Endothelial cell of umbilical vein (primary cell): ENCODE measurements around the gene SCAI. TPM values are rescaled to one million over a fixed set of nuclear protein-coding genes. Genes with fewer than 3 reads are reported as not detected.

Experiments
- BruUV-seq: library from RNA; stranded (reverse); fragments of 400-500 nt; replicated peaks from 2 replicates; lab custom pipeline; 2021; lab: Mats Ljungman, UMichigan
- CTCF ChIA-PET: fragments of 300-600, 350-600 bp; sonication (Branson Sonifier 250); formaldehyde crosslinking; loops from one replicate; lab custom pipeline; 2021; ENCODE audit warnings: antibody characterized with exemption, inconsistent platforms; lab: Charles Lee
- POLR2A ChIA-PET: fragments of 300-600, 350-600 bp; sonication (Branson Sonifier 250); formaldehyde crosslinking; loops from one replicate; lab custom pipeline; 2021; ENCODE audit warnings: antibody characterized with exemption, inconsistent platforms; lab: Charles Lee
- DNase-seq: peaks from one replicate; pipeline ENCODE4 v3.0.0-alpha.2; 2011; ENCODE audit warnings: low read depth, low spot score
- FAIRE-seq: peaks from 2 replicates; lab custom pipeline; 2011; peaks lifted over from hg19 to GRCh38; lab: Jason Lieb, UNC
- H2AFZ ChIP-seq: 2 replicates; pipeline ENCODE4 v1.6.0; 2012; ENCODE audit warnings: low read depth, low read length, control low read depth, inconsistent platforms
- H3K27ac ChIP-seq: 2 replicates; pipeline ENCODE4 v1.5.1; 2011; ENCODE audit warnings: low read depth, mild to moderate bottlenecking, control low read depth, low read length, moderate library complexity; ENCODE audit not compliant: insufficient read depth
- H3K27me3 ChIP-seq, 2 experiments: 2 replicates each; pipeline versions ENCODE4 v1.6.0 to v1.6.1; 2011; ENCODE audit warnings: low read length in 2 of 2, mixed read lengths in 1 of 2; ENCODE audit not compliant: control insufficient read depth in 2 of 2, insufficient read depth in 2 of 2
- H3K36me3 ChIP-seq, 2 experiments: 2 replicates in 1 of 2; 3 replicates in 1 of 2; pipeline ENCODE4 v1.5.1; 2011; ENCODE audit warnings: low read length in 2 of 2, mild to moderate bottlenecking in 1 of 2, moderate library complexity in 1 of 2; ENCODE audit not compliant: control insufficient read depth in 2 of 2, insufficient read depth in 2 of 2; ENCODE audit errors: extremely low read depth in 1 of 2
- H3K4me1 ChIP-seq: 3 replicates; pipeline ENCODE4 v1.5.1; 2011; ENCODE audit warnings: mild to moderate bottlenecking, low read length; ENCODE audit not compliant: control insufficient read depth, insufficient read depth; ENCODE audit errors: extremely low read depth
- H3K4me2 ChIP-seq: 2 replicates; pipeline ENCODE4 v1.6.1; 2011; ENCODE audit warnings: low read length, control low read depth, mixed read lengths; ENCODE audit not compliant: insufficient read depth
- H3K4me3 ChIP-seq, 3 experiments: fragments of 200-600 bp in 1 of 3; sonication (generic), shearing (Covaris generic) in 1 of 3; replicated peaks in 1 of 3; 2 replicates each; pipeline ENCODE4 v1.5.1; 2011 to 2016; ENCODE audit warnings: control low read depth in 3 of 3, low read length in 3 of 3, mild to moderate bottlenecking in 2 of 3, inconsistent platforms in 1 of 3, low read depth in 1 of 3, moderate library complexity in 1 of 3; ENCODE audit not compliant: insufficient read depth in 1 of 3
- H3K79me2 ChIP-seq: 2 replicates; pipeline ENCODE4 v1.6.0; 2012; ENCODE audit warnings: low read length, inconsistent platforms; ENCODE audit not compliant: control insufficient read depth, insufficient read depth
- H3K9ac ChIP-seq: replicated peaks from 2 replicates; pipeline ENCODE3; 2011; ENCODE audit warnings: low read length, control low read depth; ENCODE audit not compliant: insufficient read depth; ENCODE audit errors: extremely low read depth
- H3K9me1 ChIP-seq: replicated peaks from 3 replicates; pipeline ENCODE4 v1.6.0; 2011; ENCODE audit warnings: mild to moderate bottlenecking, low read length; ENCODE audit not compliant: control insufficient read depth, insufficient read depth; ENCODE audit errors: extremely low read depth
- H3K9me3 ChIP-seq: replicated peaks from 2 replicates; pipeline ENCODE4 v1.5.1; 2012; ENCODE audit warnings: low read length, inconsistent platforms; ENCODE audit not compliant: control insufficient read depth, insufficient read depth
- H4K20me1 ChIP-seq: replicated peaks from 2 replicates; pipeline ENCODE3; 2011; ENCODE audit warnings: mild to moderate bottlenecking, low read length; ENCODE audit not compliant: control insufficient read depth, insufficient read depth; ENCODE audit errors: extremely low read depth
- FOS ChIP-seq: IDR thresholded peaks from 2 replicates; pipeline ENCODE4 v1.6.1; 2011; ENCODE audit warnings: mild to moderate bottlenecking, low read length, moderate library complexity, borderline replicate concordance; ENCODE audit not compliant: insufficient read depth
- GATA2 ChIP-seq: IDR thresholded peaks from 2 replicates; pipeline ENCODE4 v1.7.0; 2011; ENCODE audit warnings: low read depth, mild to moderate bottlenecking, moderate library complexity, mixed read lengths, low read length; ENCODE audit not compliant: insufficient read length, insufficient read depth
- POLR2AphosphoS5 ChIP-seq: IDR thresholded peaks from 2 replicates; pipeline ENCODE4 v1.6.1; 2012; ENCODE audit warnings: low read depth, mild to moderate bottlenecking, control low read depth, low read length, moderate library complexity; ENCODE audit not compliant: insufficient read depth
- dilution Hi-C: fragments of 300-500 bp; cut with MboI; formaldehyde crosslinking; loops from one replicate; pipeline ENCODE4 v1.15.0; 2019; ENCODE audit warnings: low sequenced_read_pairs; ENCODE audit not compliant: extremely low pct_ligation_motif_present
- intact Hi-C: fragments of 100-400 bp; cut with micrococcal nuclease; formaldehyde crosslinking; loops from one replicate; pipeline ENCODE4 v1.10.0; 2022
- polyA plus RNA-seq, 4 experiments: library from polyadenylated mRNA; depleted of rRNA in 3 of 4; stranded (reverse) in 3 of 4; unstranded in 1 of 4; fragments of >200 nt; gene quantifications; 2 replicates each; pipeline versions ENCODE4 v1.2.1 to v1.2.3, GENCODE V29; 2011 to 2012; ENCODE audit warnings: missing spikeins in 1 of 4
- total RNA-seq: library from RNA; stranded (reverse); gene quantifications from 2 replicates; pipeline ENCODE4 v1.2.3, GENCODE V29; 2021

Gene SCAI
- total and polyA plus RNA-seq, 2 donors (not counting 3 experiments of a cell fraction or from before 2014, with no cell fraction given) = 2.0 to 9.3 TPM

GRCh38 chr9:124929464-124929863, 213.9 kb downstream of the SCAI start:
- CTCF ChIA-PET = interaction anchor here (1.1 to 1.7 kb wide), 4 partner anchors 12 to 213 kb away, joined by 3 to 6 read pairs (median 4); partner anchors contain the start of gene SCAI
- H3K9me1 ChIP-seq = no peaks in the 10 kb centered on the region
- H3K4me2 ChIP-seq = no peak overlapping the region
- H3K9me3 ChIP-seq = no peaks in the 10 kb centered on the region
- H3K27me3 ChIP-seq = no peaks in the 10 kb centered on the region
- peaks cover 15% of the 10 kb centered on the region for H3K4me1 ChIP-seq
- dilution Hi-C loops (no loop called here), intact Hi-C loops (no loop called here)
- H3K27ac ChIP-seq = no peak overlapping the region
- no peak overlapping the region for H3K4me3 ChIP-seq
- FAIRE-seq (no peak), DNase-seq (no peak)
- POLR2A ChIA-PET = interaction anchor here (0.5 kb wide), 1 partner anchor 10 kb away, joined by 3 read pairs; no protein-coding TSS in a partner anchor
- no peaks in the 10 kb centered on the region for H3K79me2 ChIP-seq
- no peak overlapping the region for H2AFZ ChIP-seq
- no peak overlapping the region for H3K9ac ChIP-seq
- peaks cover 0 to 15% of the 10 kb centered on the region in 2 experiments for H3K36me3 ChIP-seq
- BruUV-seq = no TSS peak
- H4K20me1 ChIP-seq = no peaks in the 10 kb centered on the region
- TF ChIP-seq GATA2 (no peak), POLR2AphosphoS5 (no peak)

GRCh38 chr9:124928116-124928515, 215.2 kb downstream of the SCAI start:
- CTCF ChIA-PET = no interaction called here
- POLR2A ChIA-PET = no interaction called here
- Histone ChIP-seq H3K4me1 (peaks cover 6% of the 10 kb centered on the region), H4K20me1 (no peaks in the 10 kb centered on the region), H3K27ac (no peak overlapping the region), H3K9me3 (no peaks in the 10 kb centered on the region), H3K9ac (no peak overlapping the region), H3K79me2 (no peaks in the 10 kb centered on the region), H3K36me3 (peaks cover 0 to 15% of the 10 kb centered on the region in 2 experiments), H3K4me2 (no peak overlapping the region), H3K4me3 (no peak overlapping the region), H3K9me1 (no peaks in the 10 kb centered on the region), H3K27me3 (no peaks in the 10 kb centered on the region), H2AFZ (no peak overlapping the region)
- dilution Hi-C loops (no loop called here), intact Hi-C loops (no loop called here)
- no TSS peak for BruUV-seq
- no peak for DNase-seq
- FAIRE-seq = no peak
- TF ChIP-seq FOS = no peak
